Islet precursor cell (in vitro differentiated cells): ENCODE measurements around the gene CYB5B.
"Not testable (repeated sequence)": the region's sequence is repeated elsewhere in the genome, so short reads cannot be mapped to it uniquely, and the experiment has no call there.

Experiments
- DNase-seq: peaks from one replicate; pipeline ENCODE4 v3.0.0-alpha.2; 2018

The CYB5B gene

GRCh38 chr16:69410219-69410990 lies 14.0 kb upstream of the CYB5B start:
- no peak for DNase-seq

GRCh38 chr16:69411064-69411985 lies 13.1 kb upstream of the CYB5B start:
- no peak for DNase-seq

GRCh38 chr16:69412287-69412686 lies 12.1 kb upstream of the CYB5B start:
- no peak for DNase-seq

GRCh38 chr16:69413045-69413664 lies 11.3 kb upstream of the CYB5B start:
- no peak for DNase-seq

- peak; percentile 85 for DNase-seq
Observed at GRCh38 chr16:69417520-69418199, 6.8 kb upstream of the CYB5B start.

- DNase-seq, result no peak
Observed at GRCh38 chr16:69419956-69420355, 4.5 kb upstream of the CYB5B start.

- DNase-seq, result no peak
Observed at GRCh38 chr16:69423189-69423588, 1.2 kb upstream of the CYB5B start.

GRCh38 chr16:69424935-69425784 lies 741 bp downstream of the CYB5B start:
- DNase-seq, result no peak

- no peak for DNase-seq
Observed at GRCh38 chr16:69428652-69429051, 4.2 kb downstream of the CYB5B start.

GRCh38 chr16:69429058-69429640 lies 4.7 kb downstream of the CYB5B start:
- DNase-seq, result not testable (repeated sequence)

- no peak for DNase-seq
Observed at GRCh38 chr16:69431948-69432468, 7.6 kb downstream of the CYB5B start.

GRCh38 chr16:69434066-69434465 lies 9.6 kb downstream of the CYB5B start:
- no peak for DNase-seq

GRCh38 chr16:69435977-69436820 lies 11.8 kb downstream of the CYB5B start:
- DNase-seq, result no peak

GRCh38 chr16:69436896-69437295 lies 12.5 kb downstream of the CYB5B start:
- DNase-seq, result no peak

- DNase-seq, result no peak
Observed at GRCh38 chr16:69438465-69438864, 14.0 kb downstream of the CYB5B start.

- DNase-seq, result no peak
Observed at GRCh38 chr16:69440250-69440649, 15.8 kb downstream of the CYB5B start.

GRCh38 chr16:69441030-69441429 lies 16.6 kb downstream of the CYB5B start:
- not testable (repeated sequence) for DNase-seq

GRCh38 chr16:69443927-69444631 lies 19.7 kb downstream of the CYB5B start:
- no peak for DNase-seq

GRCh38 chr16:69444873-69445517 lies 20.6 kb downstream of the CYB5B start:
- DNase-seq, result no peak
